Measurements from ENCODE around the gene CDCA7L.

Gene CDCA7L, protein sequence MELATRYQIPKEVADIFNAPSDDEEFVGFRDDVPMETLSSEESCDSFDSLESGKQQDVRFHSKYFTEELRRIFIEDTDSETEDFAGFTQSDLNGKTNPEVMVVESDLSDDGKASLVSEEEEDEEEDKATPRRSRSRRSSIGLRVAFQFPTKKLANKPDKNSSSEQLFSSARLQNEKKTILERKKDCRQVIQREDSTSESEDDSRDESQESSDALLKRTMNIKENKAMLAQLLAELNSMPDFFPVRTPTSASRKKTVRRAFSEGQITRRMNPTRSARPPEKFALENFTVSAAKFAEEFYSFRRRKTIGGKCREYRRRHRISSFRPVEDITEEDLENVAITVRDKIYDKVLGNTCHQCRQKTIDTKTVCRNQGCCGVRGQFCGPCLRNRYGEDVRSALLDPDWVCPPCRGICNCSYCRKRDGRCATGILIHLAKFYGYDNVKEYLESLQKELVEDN

DNA sequence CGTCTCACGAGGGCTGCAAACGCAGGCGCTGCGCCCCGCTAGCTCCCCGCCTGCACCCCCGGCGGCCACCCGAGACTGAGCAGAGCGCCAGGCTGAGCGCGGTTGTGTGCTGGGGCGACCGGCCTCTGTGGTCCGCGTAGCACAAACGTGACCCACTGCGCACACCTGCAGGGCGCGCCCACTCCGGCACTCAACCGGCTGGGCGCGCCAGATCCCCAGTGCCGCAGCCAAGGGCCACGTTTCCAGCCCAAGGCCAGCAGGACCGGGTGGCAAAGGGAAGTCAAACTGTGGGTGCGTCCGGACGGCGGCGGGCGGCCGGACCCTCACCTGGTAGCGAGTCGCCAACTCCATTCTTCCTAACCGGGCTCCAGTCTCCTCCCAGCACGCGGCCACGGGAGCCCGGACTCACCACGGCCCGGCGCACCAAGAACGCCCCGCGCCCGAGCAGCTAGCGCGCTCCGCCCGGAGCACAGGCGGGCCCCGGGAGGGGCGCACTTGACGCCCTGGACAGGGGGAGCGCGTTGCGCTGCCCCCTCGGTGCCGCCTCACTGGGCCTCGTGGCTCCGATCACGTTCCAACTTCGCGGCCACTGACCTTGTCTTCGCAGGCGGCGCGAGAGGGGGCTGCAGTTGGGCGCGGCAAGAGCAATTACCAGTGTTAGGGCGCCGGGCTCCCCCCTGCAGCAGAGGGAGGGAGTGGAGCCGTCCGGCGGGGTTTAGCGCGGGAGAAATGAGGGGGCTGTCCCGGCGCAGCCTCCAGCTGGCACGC lies at the start of gene CDCA7L:
Gene CDCA7L (minus strand): TSS at position 446 of the 768 bp plus-strand sequence. CDS start 95 bp downstream, at position 351.
- DNase-seq = peak; percentile 86

DNA sequence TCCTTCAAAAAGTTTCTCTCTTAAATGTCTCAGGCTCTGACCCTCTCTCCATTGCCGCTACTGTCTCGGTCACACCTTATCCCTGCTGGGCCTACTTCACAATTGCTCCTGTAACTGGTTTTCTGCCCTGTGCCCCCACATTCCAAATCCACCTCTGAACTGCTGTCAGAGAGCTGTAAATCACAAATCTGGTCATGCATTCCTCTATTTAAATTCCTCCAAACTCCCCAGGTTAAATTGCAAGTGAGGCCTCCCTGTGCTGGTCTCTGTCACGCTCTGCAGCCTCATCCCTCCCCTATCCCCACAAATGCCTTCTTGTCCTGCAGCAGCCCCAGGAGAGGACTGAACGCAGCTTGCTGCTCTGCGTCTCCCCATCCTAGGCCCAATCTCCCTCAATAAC lies 40.4 kb upstream of the CDCA7L start:
- no peak for DNase-seq

DNA sequence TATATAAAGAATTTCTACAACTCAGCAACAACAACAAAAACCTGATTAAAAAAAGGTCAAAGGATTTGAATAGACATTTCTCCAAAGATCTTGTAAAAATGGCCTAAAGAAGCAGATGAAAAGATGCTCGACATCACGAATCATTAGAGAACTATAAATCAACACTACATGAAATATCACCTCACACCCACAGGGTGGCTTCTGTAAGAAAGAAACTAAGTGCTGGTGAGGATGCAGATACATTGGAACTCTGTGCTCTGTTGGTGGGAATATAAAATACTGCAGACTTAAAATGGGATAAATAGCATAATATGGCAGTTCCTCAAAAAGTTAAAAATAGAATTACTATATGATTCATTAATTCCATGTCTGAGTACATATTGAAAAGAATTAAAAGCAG lies 38.3 kb upstream of the CDCA7L start:
- DNase-seq = no peak

DNA sequence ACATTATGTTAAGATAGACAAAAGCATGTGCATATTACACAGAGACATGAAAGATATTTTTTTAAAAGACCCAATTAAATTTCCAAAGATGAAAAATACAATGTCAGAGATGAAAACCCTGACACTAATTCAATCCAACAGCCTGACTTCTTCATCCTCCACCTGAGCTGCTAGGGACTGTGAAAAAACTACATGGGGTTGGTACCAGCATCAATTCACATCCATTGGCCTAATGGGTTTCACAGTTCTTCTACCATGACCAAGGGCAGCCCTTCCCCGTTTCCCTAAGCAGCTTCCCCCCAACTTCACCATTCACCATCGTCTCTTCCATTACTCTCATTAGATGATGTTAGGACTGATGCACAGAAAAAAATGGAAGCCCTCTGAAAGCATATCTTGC lies 37.4 kb upstream of the CDCA7L start:
- DNase-seq = no peak

DNA sequence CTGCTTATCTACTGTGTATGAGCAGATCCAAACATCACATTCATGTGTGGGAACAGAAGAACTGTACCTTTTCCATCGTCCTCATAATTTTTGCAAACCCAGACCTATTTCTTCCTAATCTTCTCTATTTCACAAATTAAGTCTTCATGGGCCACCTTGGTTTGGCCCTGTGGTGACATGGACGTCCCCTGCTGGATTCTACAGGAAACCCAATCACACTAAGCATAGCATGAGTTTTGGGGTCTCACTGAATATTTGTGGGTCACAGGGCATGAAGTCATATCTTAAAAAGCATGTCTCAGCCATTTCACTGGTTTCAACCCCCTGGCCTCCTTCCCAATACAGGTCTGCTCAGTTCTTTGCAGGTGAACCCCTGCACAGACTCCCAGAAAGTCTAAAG lies 35.8 kb upstream of the CDCA7L start:
- DNase-seq = no peak

DNA sequence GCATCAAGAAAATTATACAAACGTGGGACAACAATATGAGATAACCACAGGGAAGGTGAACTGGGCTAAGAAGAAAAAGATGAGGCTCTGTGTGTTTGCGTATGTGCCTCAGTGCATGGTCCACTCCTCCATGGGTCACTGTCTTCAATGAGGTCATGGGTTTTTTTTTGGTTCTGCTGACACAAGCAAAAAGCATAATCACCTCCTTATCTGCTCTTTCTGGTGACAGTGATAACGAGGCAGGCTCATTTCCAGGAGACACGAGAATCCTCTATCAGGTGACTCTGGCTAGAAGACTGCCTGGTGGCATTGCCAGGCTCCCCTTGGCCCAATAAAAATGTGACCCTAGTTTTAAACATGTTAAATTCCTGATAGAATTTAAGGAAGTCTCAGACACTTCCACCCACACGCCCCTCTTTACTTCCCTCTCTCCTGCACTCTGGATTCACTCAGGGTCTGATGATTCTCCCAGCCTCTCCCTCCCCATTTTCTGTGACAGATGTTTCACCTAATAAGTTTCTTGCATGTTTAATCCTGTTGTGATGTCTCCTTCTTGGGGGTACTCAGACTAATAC lies 35.3 kb upstream of the CDCA7L start:
- peak; percentile 57 for DNase-seq

DNA sequence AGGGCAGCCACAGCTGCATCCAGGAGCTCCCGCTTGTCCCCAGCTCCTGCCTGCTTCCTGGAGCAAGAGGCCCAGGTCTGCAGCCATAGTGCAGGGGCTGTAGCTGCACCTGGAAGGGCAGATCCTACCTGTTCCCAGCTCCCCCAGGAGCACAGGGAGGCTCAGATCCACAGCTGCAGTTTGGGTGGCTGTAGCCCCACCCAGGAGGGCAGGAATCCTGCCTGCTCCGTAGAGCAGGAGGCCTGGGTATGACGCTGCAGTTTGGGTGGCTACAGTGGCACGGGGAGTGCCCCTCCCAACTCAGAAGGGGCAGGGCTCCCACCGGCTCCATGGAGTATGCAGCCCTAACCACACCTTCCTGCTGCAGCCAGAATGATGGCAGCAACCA lies 26.7 kb upstream of the CDCA7L start:
- peak; percentile 56 for DNase-seq

DNA sequence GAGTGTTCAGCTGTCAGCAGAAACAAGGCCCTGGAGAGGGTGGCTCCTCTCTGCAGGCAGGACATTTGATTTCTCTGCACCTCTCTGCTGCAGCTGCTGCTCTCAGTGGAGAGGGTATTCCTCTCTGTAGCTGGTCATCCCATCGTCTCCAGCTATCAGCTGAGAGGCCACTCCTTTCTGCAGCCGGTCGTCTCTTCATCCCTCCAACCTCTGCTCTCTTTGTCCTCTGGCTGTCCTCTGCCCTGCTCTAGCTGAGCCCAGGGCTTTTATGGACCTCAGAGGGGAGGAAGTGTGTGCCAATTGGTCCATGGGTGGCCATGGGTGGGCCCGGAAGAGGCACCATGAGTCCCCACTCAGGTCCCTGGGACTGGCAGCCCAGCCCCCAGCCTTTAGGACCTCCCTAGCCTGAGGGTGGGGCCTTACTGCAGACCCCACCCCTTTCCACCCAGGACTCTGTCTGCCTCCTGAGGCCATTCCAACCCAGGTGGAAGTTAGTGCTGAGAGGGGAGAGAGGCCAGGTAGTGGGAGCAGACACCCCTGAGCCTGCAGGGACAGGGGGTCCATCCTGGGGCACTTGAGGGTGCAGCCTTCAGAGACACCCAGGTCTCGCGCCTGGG lies 26.2 kb upstream of the CDCA7L start:
- no peak for DNase-seq

DNA sequence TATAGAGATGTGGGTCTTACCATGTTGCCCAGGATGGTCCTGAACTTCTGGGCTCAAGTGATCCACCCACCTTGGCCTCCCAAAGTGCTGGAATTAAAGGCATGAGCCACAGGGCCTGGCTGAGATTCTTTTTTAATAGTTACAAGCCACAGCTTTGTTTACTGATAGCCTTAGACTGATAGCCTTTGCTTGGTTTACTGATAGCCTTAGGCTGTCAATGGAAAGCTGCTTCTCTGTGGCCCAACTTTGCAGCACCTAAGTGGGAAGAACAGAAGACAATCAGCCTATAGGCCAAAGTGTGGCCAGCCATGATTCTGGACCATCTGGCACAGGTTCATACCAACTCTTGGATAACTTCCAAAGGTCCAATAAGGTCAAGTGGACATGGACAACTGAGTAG lies 24.1 kb upstream of the CDCA7L start:
- no peak for DNase-seq

DNA sequence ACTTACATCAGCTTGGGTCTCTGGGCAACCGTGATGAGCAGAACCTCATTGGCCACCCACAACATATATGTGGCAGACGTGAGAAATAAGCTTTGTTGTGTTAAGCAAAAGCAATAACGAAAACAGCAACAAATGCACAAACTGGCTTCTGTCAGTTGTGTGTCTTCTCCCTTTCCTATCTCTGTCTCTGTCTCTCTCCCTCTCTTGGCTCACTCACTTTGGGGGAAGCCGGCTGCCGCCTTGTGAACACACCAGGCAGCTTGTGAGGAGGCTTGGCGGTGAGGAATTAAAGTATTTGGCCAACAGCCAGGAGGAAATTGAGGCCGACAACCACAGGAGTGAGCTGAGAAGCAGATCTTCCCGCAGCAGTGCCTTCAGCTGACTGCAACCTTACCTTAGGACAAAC lies 21.9 kb upstream of the CDCA7L start:
- peak; percentile 15 for DNase-seq

DNA sequence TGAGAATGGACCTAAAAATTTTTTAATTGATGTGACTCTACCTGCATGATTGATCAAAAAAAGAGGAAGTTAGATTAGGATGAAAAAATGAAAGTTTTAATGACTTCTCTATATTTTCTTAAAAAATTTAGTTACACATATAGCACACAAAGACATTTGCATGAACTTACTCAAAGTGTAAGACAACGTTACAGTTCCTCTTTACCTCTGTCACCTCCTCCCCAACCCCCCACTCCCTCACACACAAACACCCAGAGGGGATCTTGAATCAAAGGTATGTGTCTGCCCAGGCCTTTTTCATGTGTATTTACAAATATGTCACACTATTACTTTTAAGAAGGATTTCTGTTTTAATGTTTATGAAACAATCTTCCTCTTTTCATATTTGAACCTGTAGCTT lies 20.6 kb upstream of the CDCA7L start:
- no peak for DNase-seq

DNA sequence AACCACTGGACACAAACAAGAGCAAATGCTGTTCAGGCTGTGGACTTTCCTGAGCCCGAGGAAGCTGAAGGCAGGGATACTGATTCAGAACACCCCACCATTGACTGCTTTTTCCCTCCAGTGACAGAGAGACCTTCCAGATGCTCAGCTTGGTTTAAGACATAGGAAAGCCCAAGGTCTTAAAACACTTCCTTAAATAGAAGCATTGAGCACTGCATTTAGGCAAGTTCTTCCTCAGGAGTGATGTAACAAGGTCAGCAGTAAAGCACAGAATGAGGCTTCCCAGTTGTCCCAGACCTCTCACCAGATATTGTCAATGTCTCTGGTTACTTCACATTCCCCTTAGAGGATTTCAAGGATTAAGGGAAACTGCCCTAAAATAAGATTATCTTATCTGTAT lies 19.6 kb upstream of the CDCA7L start:
- DNase-seq = no peak

DNA sequence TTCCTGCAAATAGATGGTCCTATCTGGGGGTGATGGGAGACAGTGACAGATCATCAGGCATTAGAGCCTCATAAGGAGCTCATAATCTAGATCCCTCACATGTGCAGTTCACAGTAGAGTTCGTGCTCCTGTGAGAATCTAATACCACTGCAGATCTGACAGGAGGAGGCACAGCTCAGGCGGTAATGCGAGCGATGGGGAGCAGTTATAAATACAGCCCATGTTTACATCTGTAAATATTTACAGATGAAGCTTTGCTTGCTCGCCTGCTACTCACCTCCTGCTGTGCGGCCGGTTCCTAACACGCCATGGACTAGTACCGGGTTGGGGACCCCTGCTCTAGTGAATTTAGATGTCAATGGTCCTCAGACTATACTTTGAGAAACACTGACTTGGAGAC lies 17.0 kb upstream of the CDCA7L start:
- DNase-seq = no peak

DNA sequence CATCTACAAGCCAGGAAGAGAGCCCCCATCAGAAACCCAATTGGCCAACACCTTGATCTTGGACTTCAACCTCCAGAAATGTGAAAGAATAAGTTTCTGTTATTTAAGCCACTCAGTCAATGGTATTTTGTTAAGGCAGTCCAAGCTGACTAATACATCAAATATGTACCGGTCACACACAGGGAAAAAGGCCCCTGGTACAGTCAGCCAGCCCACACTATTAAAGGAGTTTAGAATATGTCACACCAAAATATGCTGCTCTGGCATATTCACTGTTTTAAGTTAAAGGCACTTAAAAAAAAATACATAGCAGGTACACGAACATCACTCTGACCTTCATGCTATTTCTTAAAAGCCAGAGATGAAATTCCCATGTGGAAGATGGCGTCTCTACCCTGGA lies 15.2 kb upstream of the CDCA7L start:
- DNase-seq = no peak

DNA sequence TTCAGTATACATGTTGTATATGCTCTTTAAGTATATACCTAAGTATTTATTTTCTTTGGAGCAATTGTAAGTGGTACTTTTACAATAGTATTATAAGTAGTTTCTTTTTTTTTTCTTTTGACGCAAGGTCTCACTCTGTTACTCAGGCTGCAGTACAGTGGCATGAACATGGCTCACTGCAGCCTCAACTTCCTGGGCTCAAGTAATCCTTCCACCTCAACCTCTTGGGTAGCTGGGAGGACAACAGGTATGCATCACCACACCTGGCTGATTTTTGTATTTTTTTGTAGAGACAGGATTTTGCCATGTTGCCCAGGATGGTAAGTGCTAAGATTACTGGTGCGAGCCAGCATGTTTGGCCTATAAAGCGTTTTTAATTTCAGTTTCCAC lies 13.7 kb upstream of the CDCA7L start:
- no peak for DNase-seq

DNA sequence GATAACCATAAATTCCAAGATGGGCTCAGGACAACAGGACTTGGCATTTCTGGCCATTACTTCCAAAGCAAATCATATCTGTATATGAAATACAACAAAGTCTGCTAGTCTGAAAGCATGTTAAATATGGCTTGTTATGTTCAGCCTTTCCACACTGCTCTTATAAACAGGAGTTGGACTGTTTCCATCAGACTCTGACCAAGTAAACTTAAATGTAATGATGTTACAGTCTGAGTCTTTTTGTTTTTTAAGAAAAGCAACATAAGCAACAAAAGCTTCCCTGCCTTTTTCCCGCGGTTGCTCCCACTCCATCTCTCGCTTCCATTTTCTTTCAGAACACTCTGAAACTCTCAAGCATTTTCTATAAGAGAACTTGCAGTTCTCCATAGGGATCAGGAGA lies 8.1 kb upstream of the CDCA7L start:
- no peak for DNase-seq

DNA sequence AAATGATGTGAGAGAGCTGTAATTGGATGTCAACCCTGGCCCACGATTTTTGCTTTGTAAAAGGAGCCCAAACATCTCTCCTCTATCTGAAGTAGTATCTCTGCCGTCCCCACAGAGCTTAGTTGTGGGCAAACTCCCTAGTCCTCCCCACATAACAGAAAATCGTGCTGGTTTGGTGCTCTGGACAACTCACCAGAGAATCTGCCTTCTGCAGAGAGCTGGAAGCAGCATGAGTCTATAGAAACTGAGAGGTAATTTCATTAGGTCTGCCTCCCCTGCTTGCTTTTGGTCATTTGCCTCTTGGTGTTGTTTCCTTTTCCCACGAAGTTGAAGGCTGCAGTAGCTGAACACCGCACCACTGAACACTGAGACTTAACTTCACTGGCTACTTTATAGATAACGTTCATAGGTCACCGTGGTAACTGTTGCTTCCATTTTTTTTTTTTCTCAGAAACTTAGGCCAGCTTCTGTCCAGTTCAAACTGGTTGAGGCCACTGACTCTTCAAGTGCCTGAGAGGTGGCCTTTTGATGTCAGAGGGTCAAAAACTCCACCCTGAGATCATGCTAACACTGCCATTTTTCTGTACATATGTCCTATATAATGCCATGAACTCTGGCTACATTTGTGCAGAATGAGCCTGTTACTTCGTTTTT lies 3.3 kb upstream of the CDCA7L start:
- DNase-seq = no peak

DNA sequence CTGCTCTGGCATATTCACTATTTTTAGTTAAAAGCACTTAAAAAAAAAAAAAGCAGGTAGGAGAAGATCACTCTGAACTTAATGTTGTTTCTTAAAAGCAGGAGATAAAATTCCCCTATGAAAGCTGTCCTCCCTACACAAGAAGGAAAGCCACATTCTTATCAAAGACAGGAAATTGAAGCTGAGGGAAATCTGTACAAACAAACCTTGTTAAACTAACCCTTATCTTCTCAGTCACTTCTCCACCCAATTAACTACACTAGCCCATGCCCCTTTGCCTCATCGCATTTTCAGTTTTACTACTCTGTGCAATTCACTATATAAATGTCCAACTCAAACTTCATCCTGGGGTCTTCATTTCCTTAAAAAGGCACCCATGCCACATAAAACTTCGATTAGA lies 2.7 kb upstream of the CDCA7L start:
- DNase-seq = peak; percentile 30

DNA sequence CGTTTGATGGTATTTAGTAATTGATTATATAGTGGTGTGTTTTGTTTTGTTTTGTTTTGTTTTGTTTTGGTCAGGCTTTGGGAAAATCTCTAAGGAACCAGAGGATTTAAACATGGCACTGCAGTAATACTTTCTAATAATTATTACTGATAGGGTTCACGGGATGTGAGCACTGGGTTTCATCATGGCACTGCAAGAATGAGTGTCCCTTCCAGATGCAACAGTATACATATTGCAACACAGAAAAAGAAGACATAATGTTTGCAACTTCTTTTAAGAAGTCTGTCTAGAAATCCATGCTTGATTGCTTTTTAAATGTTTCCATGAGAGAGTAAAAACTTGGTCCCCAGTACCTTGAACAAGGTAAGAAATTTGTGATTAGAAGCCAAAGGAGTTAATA lies 2.2 kb upstream of the CDCA7L start:
- DNase-seq = no peak

DNA sequence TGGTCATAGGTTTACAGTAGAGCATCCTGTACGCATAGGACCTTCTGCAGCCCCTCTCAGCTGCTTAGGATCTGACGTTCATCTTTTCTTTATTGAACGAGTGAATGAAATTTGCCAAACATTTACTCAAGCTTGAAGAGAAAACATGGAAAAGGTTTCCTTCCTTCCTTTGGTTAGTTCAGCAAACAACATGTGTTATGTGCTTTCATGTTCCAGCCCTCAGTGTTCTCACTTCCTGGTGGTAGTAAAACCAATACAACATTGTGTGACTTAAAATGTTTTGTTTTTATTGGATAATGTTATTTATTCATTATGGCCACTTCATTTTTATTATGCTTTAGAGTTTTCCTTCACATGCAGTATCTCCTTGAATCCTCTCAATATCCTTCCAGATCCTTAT lies 1.4 kb upstream of the CDCA7L start:
- no peak for DNase-seq

DNA sequence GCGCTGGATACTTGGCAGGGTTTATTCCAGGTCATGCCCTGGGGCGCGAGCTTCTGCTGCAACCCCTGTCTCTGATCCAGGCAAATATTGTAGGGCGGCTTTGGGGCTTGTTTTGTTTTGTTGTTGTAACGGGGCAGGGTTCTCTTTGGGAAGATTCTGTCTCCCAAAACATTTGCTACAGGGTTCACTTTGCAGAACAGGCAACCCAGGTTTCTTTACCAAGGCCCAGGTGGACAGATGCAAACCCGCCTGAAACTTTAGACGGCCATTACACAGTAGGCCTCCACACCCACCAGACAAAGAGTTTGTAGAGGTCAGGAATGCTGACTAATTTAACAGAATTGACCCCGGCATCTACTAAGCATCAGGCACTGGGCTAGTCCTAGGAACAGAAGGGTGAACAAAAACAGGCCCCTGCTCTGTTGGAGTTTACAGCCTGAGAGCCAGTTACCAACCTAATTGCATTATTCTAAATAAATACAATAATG lies 567 bp upstream of the CDCA7L start:
- no peak for DNase-seq

DNA sequence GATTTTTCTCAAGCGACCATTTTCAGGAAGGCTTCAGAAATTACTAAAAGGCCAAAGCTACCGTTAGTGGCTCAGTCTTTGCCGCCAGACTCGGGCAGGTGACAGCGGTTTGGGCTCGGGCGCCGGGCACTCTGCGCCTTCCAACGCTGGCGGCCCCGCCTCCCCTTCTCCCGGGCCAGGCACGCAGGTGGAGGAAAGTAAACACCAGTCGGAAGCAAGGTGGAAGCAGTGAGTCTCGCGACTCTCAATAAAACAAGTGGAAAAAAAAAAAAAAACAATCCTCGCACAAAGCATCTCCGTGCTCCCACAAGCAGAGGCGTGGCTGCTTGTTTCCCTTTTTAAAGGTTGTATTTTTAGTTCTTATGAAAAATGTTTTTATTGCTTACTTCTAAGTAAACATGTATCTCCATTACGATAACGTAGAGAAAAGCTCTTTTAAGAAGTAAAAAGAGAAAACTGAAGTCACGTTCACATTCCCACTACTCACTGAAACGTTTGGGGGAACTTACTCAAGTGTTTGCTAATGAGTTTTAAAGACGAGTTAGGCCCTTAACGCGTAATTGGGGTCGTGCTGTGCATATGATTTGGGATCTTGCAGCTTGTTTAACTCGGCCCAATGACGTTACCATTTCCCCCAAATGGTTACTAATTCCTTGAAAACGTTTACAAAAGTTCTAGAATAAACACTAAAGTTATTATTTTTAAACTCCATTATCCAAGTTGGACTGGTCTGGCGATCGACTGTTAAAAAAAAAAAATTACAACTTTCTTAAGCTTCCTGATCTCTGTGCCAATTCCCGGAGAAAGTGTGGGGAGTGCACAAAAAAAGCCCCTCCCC lies 864 bp downstream of the CDCA7L start:
- peak; percentile 63 for DNase-seq
